Measurements from ENCODE around the gene GFER.
A peak's percentile ranks its signal among the peaks of the same experiment; 100 is the strongest.

The GFER gene

GRCh38 chr16:2004795-2005517 is 21.0 kb downstream of the GFER start:
- H3K27ac ChIP-seq, result peak overlapping the region; percentile 67

GRCh38 chr16:2005646-2006045 is 21.7 kb downstream of the GFER start:
- TF ChIP-seq CTCF (conservative IDR thresholded peaks at IDR 0.05), result no peak
- peak overlapping the region; percentile 67 for H3K27ac ChIP-seq

More at GRCh38 chr16:2004795-2005517, 21.0 kb downstream of the GFER start:
- no peak for TF ChIP-seq CTCF (conservative IDR thresholded peaks at IDR 0.05)

- H3K27ac ChIP-seq, result peak overlapping the region; percentile 67; the same call in 1 of the 2 replicates
Observed at GRCh38 chr16:2006317-2006716, 22.3 kb downstream of the GFER start.

GRCh38 chr16:2007081-2007836 is 23.3 kb downstream of the GFER start:
- peak overlapping the region; percentile 80 for H3K27ac ChIP-seq
- no peak for TF ChIP-seq CTCF (conservative IDR thresholded peaks at IDR 0.05)

More at GRCh38 chr16:2006317-2006716, 22.3 kb downstream of the GFER start:
- TF ChIP-seq CTCF (conservative IDR thresholded peaks at IDR 0.05), result no peak

GRCh38 chr16:2008009-2008526 is 24.1 kb downstream of the GFER start:
- TF ChIP-seq CTCF (conservative IDR thresholded peaks at IDR 0.05), result no peak
- H3K27ac ChIP-seq, result peak overlapping the region; percentile 80

GRCh38 chr16:2008631-2009163 is 24.7 kb downstream of the GFER start:
- TF ChIP-seq CTCF (conservative IDR thresholded peaks at IDR 0.05), result no peak
- peak overlapping the region; percentile 80 for H3K27ac ChIP-seq

GRCh38 chr16:2009164-2009711 is 25.2 kb downstream of the GFER start:
- peak overlapping the region; percentile 80 for H3K27ac ChIP-seq
- TF ChIP-seq CTCF (conservative IDR thresholded peaks at IDR 0.05), result no peak
